CD8-positive, alpha-beta memory T cell (primary cell): Measurements from ENCODE around the gene F10. TPM values are rescaled to one million over a fixed set of nuclear protein-coding genes. Genes with fewer than 3 reads are reported as not detected.

ENCODE experiments used
- CTCF ChIA-PET: fragments of 350-600 bp; sonication (Branson Sonifier 250); formaldehyde crosslinking; loops from one replicate; lab custom pipeline; 2021; ENCODE audit warnings: antibody characterized with exemption; lab: Charles Lee
- POLR2A ChIA-PET: fragments of 350-600 bp; sonication (Branson Sonifier 250); formaldehyde crosslinking; loops from one replicate; lab custom pipeline; 2021; ENCODE audit warnings: antibody characterized with exemption; lab: Charles Lee
- DNase-seq, 5 donors: peaks; one replicate each; pipeline versions ENCODE4 v3.0.0 to v3.0.0-alpha.2; 2020 to 2022; ENCODE audit warnings: mixed read lengths in 1 of 5
- H3K27ac ChIP-seq: one replicate; pipeline ENCODE4 v1.7.0; 2013; ENCODE audit warnings: low read depth, mild to moderate bottlenecking, low read length, moderate library complexity
- H3K27me3 ChIP-seq: 2 replicates; pipeline ENCODE4 v1.7.0; 2013; ENCODE audit warnings: low read length, mild to moderate bottlenecking; ENCODE audit not compliant: insufficient read depth, poor library complexity, severe bottlenecking
- H3K36me3 ChIP-seq: 2 replicates; pipeline ENCODE4 v1.7.0; 2013; ENCODE audit warnings: mild to moderate bottlenecking, low read length, moderate library complexity; ENCODE audit not compliant: insufficient read depth
- H3K4me1 ChIP-seq: 2 replicates; pipeline ENCODE4 v1.7.0; 2013; ENCODE audit warnings: mild to moderate bottlenecking, low read length, moderate library complexity; ENCODE audit not compliant: insufficient read depth
- H3K4me3 ChIP-seq: 2 replicates; pipeline ENCODE4 v1.7.0; 2013; ENCODE audit warnings: mild to moderate bottlenecking, low read length
- H3K9me3 ChIP-seq: 2 replicates; pipeline ENCODE4 v1.7.0; 2013; ENCODE audit warnings: mild to moderate bottlenecking, low read length
- H3K27ac Mint-ChIP-seq, 8 donors: one replicate each; pipeline ENCODE4 v1.8.0; 2020 to 2021; ENCODE audit warnings: mixed read lengths in 8 of 8, mild to moderate bottlenecking in 6 of 8, inconsistent platforms in 3 of 8, moderate library complexity in 3 of 8
- H3K27me3 Mint-ChIP-seq, 2 donors: one replicate each; pipeline ENCODE4 v1.8.0; 2020 to 2021; ENCODE audit warnings: mixed read lengths in 2 of 2, mild to moderate bottlenecking in 1 of 2, moderate library complexity in 1 of 2
- H3K36me3 Mint-ChIP-seq, 3 donors: one replicate each; pipeline ENCODE4 v1.8.0; 2020 to 2021; ENCODE audit warnings: mixed read lengths in 3 of 3, inconsistent platforms in 1 of 3, mild to moderate bottlenecking in 1 of 3
- H3K4me1 Mint-ChIP-seq, 3 donors: one replicate each; pipeline ENCODE4 v1.8.0; 2020 to 2021; ENCODE audit warnings: mixed read lengths in 3 of 3, inconsistent platforms in 1 of 3, mild to moderate bottlenecking in 1 of 3
- H3K4me3 Mint-ChIP-seq, 7 donors: one replicate each; pipeline ENCODE4 v1.8.0; 2020 to 2021; ENCODE audit warnings: mixed read lengths in 7 of 7, mild to moderate bottlenecking in 6 of 7, moderate library complexity in 4 of 7, inconsistent platforms in 2 of 7
- H3K9me3 Mint-ChIP-seq, 5 donors: one replicate each; pipeline ENCODE4 v1.8.0; 2020 to 2022; ENCODE audit warnings: mixed read lengths in 5 of 5, mild to moderate bottlenecking in 3 of 5, moderate library complexity in 2 of 5, inconsistent platforms in 1 of 5
- polyA plus RNA-seq: library from polyadenylated mRNA; unstranded; fragments of 300-500 nt; fragmentation: Illumina TruSeq; gene quantifications from one replicate; pipeline ENCODE4 v1.2.3, GENCODE V29; 2021
- total RNA-seq, 2 experiments: library from RNA; stranded (reverse); gene quantifications; one replicate each; pipeline ENCODE4 v1.2.3, GENCODE V29; 2021

The F10 gene
- total and polyA plus RNA-seq, 3 experiments from 2014 or later: not detected

DNA sequence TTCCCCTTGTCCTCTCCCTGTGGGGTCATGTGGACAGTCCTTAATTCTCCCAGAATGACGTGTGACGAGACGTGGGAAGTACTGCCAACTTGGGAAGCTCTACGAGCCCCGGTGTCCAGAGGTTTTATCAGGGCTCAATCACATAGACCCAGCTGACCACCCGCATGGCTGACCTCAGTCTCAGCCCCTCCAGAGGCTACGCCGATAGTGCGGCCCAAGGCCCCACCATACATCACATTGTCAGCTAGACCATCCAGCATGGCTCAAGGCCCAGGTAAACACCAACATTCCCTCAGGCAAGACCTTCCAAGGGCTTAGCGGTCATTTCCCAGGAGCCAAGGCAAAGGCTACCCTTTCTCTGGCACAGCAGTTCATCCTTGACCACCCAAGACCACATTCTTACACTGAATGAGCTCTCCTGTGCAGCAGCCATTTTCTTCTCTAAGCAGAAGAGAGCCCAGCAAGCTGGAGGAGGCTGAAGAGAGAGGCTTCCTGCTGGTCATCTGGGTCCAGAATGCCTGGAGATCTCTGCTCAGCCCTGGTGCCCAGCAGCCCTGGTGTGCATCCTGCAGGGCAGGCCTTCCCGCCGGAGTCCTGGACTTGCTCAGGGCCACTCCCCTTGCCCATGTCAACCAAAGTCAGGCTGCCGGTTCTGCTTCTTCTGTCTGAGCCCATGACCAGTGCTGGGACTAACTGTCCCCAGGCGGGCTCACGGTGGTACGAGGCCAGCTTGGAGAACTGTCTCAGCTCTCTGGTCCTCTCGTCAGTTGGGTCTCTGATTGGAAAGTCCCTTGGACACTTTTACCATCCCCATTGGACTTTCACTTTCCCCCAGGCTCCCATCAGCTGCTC, 7.9 kb upstream of the F10 start:
- no peaks in the 10 kb centered on the region for H3K4me1 Mint-ChIP-seq
- H3K4me1 ChIP-seq: no peaks in the 10 kb centered on the region
- H3K27ac ChIP-seq: no peak overlapping the region
- H3K27me3 ChIP-seq: no peaks in the 10 kb centered on the region
- H3K36me3 ChIP-seq: no peaks in the 10 kb centered on the region
- H3K36me3 Mint-ChIP-seq: no peaks in the 10 kb centered on the region
- POLR2A ChIA-PET: no interaction called here
- no peak overlapping the region for H3K27ac Mint-ChIP-seq
- DNase-seq: no peak
- no peaks in the 10 kb centered on the region for H3K9me3 ChIP-seq
- peaks cover 0 to 12% of the 10 kb centered on the region in 2 donors for H3K27me3 Mint-ChIP-seq
- H3K4me3 Mint-ChIP-seq: no peak overlapping the region
- no peaks in the 10 kb centered on the region for H3K9me3 Mint-ChIP-seq
- H3K4me3 ChIP-seq: no peak overlapping the region
- CTCF ChIA-PET: no interaction called here

DNA sequence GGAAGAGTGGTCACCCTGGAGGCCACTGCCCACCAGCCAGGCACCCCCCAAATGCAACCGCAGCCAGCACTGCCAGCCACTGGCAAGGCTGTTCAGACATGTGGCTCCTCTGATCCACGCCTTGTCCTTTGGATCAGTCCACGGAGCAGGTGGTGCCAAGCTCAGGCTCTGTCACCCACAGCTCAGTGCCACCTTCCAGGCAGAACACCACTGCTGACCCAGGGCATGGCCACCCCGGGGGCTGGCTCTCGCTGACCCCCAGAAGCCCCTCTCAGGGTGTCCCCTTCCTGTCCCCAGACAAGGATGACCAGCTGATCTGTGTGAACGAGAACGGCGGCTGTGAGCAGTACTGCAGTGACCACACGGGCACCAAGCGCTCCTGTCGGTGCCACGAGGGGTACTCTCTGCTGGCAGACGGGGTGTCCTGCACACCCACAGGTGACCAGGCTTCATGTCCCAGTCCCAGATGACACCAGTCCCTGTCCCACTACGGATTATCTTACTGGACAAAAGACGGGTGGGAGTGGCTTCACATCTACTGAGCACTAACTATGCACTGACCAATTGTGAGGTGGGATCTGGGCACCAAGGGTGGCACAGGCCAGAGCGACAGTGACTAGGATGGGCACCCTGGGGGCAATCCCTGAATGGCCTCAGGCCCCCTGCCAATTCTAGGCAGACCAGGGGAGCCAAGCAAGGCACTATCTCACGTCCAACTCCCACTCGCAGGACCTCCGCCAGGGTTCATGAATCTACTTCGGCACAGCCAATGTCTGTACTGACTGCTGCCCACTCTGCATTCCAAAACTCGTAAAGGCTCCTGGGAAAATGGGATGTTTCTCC, 7.0 kb upstream of the F10 start:
- Mint-ChIP-seq H3K36me3 (no peaks in the 10 kb centered on the region), H3K9me3 (no peaks in the 10 kb centered on the region), H3K27me3 (peaks cover 0 to 16% of the 10 kb centered on the region in 2 donors), H3K4me1 (no peaks in the 10 kb centered on the region), H3K27ac (no peak overlapping the region), H3K4me3 (no peak overlapping the region)
- no peaks in the 10 kb centered on the region for H3K27me3 ChIP-seq
- H3K36me3 ChIP-seq: no peaks in the 10 kb centered on the region
- ChIA-PET CTCF (no interaction called here), POLR2A (no interaction called here)
- no peaks in the 10 kb centered on the region for H3K9me3 ChIP-seq
- DNase-seq: peak in 1 of 5 donors; percentile 30
- H3K4me1 ChIP-seq: no peaks in the 10 kb centered on the region
- no peak overlapping the region for H3K4me3 ChIP-seq
- no peak overlapping the region for H3K27ac ChIP-seq

DNA sequence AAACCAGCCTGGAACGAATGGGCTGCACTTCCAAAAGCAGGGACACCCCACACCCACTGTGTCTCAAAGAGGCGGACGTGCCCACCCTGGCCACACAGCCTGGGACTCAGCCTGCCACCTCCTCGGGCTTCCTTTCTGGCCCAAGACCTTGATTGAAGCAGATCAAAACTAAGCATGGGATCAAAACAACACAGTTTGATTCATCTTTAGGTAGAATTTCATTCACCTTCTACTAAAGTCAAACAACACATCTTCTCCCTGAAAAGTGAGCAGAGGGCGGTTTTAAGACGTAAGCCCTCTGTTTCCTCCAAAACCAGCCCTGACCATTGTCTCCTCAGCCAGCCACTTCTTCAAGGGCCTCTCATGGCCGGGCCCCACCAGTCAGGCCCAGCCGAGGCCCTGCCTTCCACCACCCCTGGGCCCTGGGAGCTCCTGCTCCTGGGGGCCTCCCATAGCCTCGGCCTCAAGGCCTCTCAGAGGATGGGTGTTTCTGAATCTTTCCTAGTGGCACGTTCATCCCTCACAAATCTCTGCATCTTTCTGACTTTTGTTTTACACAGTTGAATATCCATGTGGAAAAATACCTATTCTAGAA, 6.3 kb upstream of the F10 start:
- ChIA-PET POLR2A (no interaction called here), CTCF (no interaction called here)
- no peak for DNase-seq
- H3K4me1 Mint-ChIP-seq: no peaks in the 10 kb centered on the region
- no peaks in the 10 kb centered on the region for H3K27me3 ChIP-seq
- no peaks in the 10 kb centered on the region for H3K4me1 ChIP-seq
- peak overlapping the region in 1 of 8 donors; percentile 50 for H3K27ac Mint-ChIP-seq
- H3K9me3 Mint-ChIP-seq: no peaks in the 10 kb centered on the region
- no peaks in the 10 kb centered on the region for H3K9me3 ChIP-seq
- no peaks in the 10 kb centered on the region for H3K36me3 Mint-ChIP-seq
- H3K4me3 Mint-ChIP-seq: no peak overlapping the region
- peaks cover 0 to 16% of the 10 kb centered on the region in 2 donors for H3K27me3 Mint-ChIP-seq
- no peak overlapping the region for H3K4me3 ChIP-seq
- H3K36me3 ChIP-seq: no peaks in the 10 kb centered on the region
- H3K27ac ChIP-seq: no peak overlapping the region

GRCh38 chr13:113116871-113117271, 5.7 kb upstream of the F10 start:
- Histone ChIP-seq H3K4me1 (no peaks in the 10 kb centered on the region), H3K9me3 (no peaks in the 10 kb centered on the region), H3K36me3 (no peaks in the 10 kb centered on the region), H3K27ac (no peak overlapping the region), H3K4me3 (no peak overlapping the region), H3K27me3 (no peaks in the 10 kb centered on the region)
- H3K9me3 Mint-ChIP-seq: no peaks in the 10 kb centered on the region
- no peak overlapping the region for H3K4me3 Mint-ChIP-seq
- H3K27ac Mint-ChIP-seq: no peak overlapping the region
- ChIA-PET CTCF (no interaction called here), POLR2A (no interaction called here)
- H3K27me3 Mint-ChIP-seq: peaks cover 0 to 16% of the 10 kb centered on the region in 2 donors
- no peaks in the 10 kb centered on the region for H3K36me3 Mint-ChIP-seq
- DNase-seq: no peak
- no peaks in the 10 kb centered on the region for H3K4me1 Mint-ChIP-seq

DNA sequence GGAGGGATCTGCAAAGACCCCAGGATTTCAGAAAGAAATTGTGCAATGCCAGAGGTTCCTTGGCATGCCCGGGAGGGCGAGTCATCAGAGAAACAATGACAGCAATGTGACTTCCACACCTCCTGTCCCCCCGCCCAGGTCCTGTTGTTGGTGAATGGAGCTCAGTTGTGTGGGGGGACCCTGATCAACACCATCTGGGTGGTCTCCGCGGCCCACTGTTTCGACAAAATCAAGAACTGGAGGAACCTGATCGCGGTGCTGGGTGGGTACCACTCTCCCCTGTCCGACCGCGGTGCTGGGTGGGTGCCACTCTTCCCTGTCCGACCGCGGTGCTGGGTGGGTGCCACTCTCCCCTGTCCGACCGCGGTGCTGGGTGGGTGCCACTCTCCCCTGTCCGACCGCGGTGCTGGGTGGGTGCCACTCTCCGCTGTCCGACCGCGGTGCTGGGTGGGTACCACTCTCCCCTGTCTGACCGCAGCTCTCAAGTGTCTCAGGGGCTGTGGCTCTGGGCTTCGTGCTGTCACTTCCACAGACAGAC, 5.2 kb upstream of the F10 start:
- Mint-ChIP-seq H3K36me3 (no peaks in the 10 kb centered on the region), H3K4me3 (no peak overlapping the region), H3K4me1 (no peaks in the 10 kb centered on the region), H3K27ac (no peak overlapping the region), H3K27me3 (peaks cover 0 to 19% of the 10 kb centered on the region in 2 donors), H3K9me3 (no peaks in the 10 kb centered on the region)
- H3K9me3 ChIP-seq: no peaks in the 10 kb centered on the region
- no peaks in the 10 kb centered on the region for H3K4me1 ChIP-seq
- no peak overlapping the region for H3K27ac ChIP-seq
- POLR2A ChIA-PET: no interaction called here
- H3K36me3 ChIP-seq: no peaks in the 10 kb centered on the region
- no peak for DNase-seq
- CTCF ChIA-PET: no interaction called here
- H3K27me3 ChIP-seq: no peaks in the 10 kb centered on the region
- H3K4me3 ChIP-seq: no peak overlapping the region

GRCh38 chr13:113117911-113118260, 4.7 kb upstream of the F10 start:
- Histone ChIP-seq H3K4me1 (no peaks in the 10 kb centered on the region), H3K27ac (no peak overlapping the region), H3K4me3 (no peak overlapping the region), H3K27me3 (no peaks in the 10 kb centered on the region), H3K9me3 (no peaks in the 10 kb centered on the region), H3K36me3 (no peaks in the 10 kb centered on the region)
- POLR2A ChIA-PET: no interaction called here
- CTCF ChIA-PET: no interaction called here
- Mint-ChIP-seq H3K4me3 (no peak overlapping the region), H3K4me1 (no peaks in the 10 kb centered on the region), H3K27me3 (peaks cover 0 to 24% of the 10 kb centered on the region in 2 donors), H3K36me3 (no peaks in the 10 kb centered on the region), H3K27ac (no peak overlapping the region), H3K9me3 (no peaks in the 10 kb centered on the region)
- peak in 1 of 5 donors; percentile 29 for DNase-seq

- Histone ChIP-seq H3K27me3 (no peaks in the 10 kb centered on the region), H3K4me1 (no peaks in the 10 kb centered on the region), H3K27ac (no peak overlapping the region), H3K36me3 (no peaks in the 10 kb centered on the region), H3K9me3 (no peaks in the 10 kb centered on the region), H3K4me3 (no peak overlapping the region)
- H3K9me3 Mint-ChIP-seq: no peaks in the 10 kb centered on the region
- H3K36me3 Mint-ChIP-seq: no peaks in the 10 kb centered on the region
- no peak overlapping the region for H3K27ac Mint-ChIP-seq
- DNase-seq: peak in 1 of 5 donors; percentile 40
- H3K4me1 Mint-ChIP-seq: no peaks in the 10 kb centered on the region
- no peak overlapping the region for H3K4me3 Mint-ChIP-seq
- POLR2A ChIA-PET: no interaction called here
- H3K27me3 Mint-ChIP-seq: peaks cover 0 to 26% of the 10 kb centered on the region in 2 donors
- CTCF ChIA-PET: no interaction called here
Measured at GRCh38 chr13:113118261-113119021, 4.2 kb upstream of the F10 start.
